C1 segment of cervical spinal cord (tissue), 14 donors: ENCODE data around the gene C4orf46.
"Not testable (repeated sequence)": the region's sequence is repeated elsewhere in the genome, so short reads cannot be mapped to it uniquely, and the experiment has no call there.

ENCODE experiments used
- DNase-seq, 14 donors: peaks; one replicate each; lab custom pipeline; 2025; lab: John Stamatoyannopoulos, UW

The C4orf46 gene

GRCh38 chr4:158671665-158671914 lies at the start of gene C4orf46:
Gene C4orf46, minus strand, starts transcription at chr4:158671887. Its CDS starts 86 bp downstream, at chr4:158671801.
- no peak for DNase-seq

- no peak for DNase-seq
These were observed 44.1 kb upstream of the C4orf46 start for GRCh38 chr4:158715802-158716201.

- DNase-seq, result no peak
These were observed 43.2 kb upstream of the C4orf46 start for GRCh38 chr4:158714937-158715336.

GRCh38 chr4:158712622-158713021 lies 40.9 kb upstream of the C4orf46 start:
- not testable (repeated sequence) for DNase-seq

- no peak for DNase-seq
These were observed 39.1 kb upstream of the C4orf46 start for GRCh38 chr4:158710814-158711213.

- DNase-seq, result no peak
These were observed 32.6 kb upstream of the C4orf46 start for GRCh38 chr4:158704274-158704673.

GRCh38 chr4:158688813-158689212 lies 17.1 kb upstream of the C4orf46 start:
- no peak for DNase-seq

GRCh38 chr4:158682066-158682465 lies 10.4 kb upstream of the C4orf46 start:
- no peak for DNase-seq

- DNase-seq, result no peak
These were observed 9.9 kb upstream of the C4orf46 start for GRCh38 chr4:158681629-158682028.

GRCh38 chr4:158678767-158679166 lies 7.1 kb upstream of the C4orf46 start:
- DNase-seq, result no peak

GRCh38 chr4:158676076-158676475 lies 4.4 kb upstream of the C4orf46 start:
- no peak for DNase-seq

DNA sequence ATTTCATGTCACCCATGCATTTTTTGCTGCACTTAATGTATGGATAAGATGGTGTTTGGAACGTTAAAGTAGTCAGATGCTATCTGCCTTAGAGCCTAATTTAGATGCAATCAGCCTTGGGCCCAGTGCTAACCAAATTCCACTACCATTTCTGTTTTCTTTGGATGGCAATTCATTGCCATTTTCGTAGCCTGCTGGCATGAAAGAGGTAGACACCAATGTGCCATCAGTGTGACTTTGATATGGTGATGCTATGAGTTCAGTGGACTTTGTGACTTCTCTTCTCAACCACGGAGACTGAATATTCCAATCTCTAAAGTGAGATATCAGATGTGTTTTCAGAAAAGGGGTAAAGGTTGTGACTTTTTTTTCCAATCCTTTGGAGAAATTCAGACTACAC lies 1.9 kb upstream of the C4orf46 start:
- no peak for DNase-seq

GRCh38 chr4:158671915-158672806 lies 474 bp upstream of the C4orf46 start, which contains the start of gene ETFDH:
Gene ETFDH, plus strand, starts transcription at chr4:158672296. Its CDS starts 161 bp downstream, at chr4:158672457.
- DNase-seq, result peak; percentile 93 to 100 (median 99)

GRCh38 chr4:158670975-158671664 lies 567 bp downstream of the C4orf46 start:
- DNase-seq, result peak in 11 of 14 donors; percentile 8 to 67 (median 43)

DNA sequence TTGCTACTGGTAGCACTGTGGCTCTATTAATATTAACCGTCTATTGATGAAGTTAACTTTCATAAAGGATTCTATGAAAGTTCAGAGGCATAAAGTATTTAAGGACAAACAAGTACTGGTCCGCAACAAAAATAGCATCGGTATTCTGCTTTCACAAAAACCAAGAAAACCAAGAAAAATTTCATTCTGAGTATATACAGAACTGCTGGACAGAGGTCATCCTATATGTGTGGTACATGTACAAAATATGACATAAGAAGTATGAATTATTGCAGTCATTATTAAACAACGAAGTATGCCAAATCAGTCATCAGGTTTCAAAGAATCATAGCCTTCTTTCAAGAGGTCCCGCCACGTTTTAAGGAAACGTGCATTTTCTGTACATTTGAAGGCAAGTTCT lies 2.4 kb downstream of the C4orf46 start:
- DNase-seq, result no peak

DNA sequence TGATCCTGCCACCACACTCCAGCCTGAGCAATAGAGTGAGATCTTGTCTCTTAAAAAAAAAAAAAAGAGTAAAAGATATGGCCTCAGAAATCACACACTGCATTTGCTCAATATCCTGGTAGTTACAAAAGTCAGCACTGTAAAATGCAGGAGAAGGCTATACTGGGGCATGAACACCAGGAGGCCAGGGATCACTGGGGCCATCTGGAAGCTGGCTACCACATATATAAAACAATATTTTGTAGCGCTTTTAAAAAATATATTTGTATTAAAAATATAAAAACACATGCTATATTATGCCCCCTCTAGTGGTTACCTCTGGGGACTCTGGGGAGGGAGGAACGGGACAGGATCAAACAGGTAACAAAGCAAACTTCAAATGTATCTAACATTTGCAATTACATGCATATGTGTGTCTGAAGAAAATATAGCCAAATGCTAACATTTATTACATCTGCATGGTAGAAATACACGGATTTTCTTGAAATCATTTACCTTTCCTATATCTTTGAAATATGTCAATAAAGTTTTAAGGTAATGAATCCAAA lies 4.0 kb downstream of the C4orf46 start:
- DNase-seq, result no peak

DNA sequence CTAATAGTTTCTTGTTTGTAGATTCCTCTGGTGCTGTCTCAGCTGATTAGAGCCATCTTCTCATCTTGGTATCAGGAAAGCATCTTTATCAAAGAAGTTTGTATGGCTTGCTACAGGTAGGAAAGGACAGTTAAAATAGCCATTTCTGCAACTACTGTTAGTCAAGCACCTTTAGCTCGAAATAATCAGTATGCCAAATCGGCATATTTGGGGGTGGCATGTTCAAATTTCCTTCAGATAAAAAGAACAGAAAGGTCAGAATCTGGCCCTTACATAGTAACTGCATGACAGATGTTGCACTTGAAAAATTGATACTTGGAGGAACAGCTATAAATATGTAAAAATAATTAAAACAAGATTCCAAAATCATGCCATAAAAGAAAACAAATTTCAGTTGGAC lies 4.8 kb downstream of the C4orf46 start:
- no peak for DNase-seq

- no peak for DNase-seq
These were observed 6.9 kb downstream of the C4orf46 start for GRCh38 chr4:158664806-158665205.

DNA sequence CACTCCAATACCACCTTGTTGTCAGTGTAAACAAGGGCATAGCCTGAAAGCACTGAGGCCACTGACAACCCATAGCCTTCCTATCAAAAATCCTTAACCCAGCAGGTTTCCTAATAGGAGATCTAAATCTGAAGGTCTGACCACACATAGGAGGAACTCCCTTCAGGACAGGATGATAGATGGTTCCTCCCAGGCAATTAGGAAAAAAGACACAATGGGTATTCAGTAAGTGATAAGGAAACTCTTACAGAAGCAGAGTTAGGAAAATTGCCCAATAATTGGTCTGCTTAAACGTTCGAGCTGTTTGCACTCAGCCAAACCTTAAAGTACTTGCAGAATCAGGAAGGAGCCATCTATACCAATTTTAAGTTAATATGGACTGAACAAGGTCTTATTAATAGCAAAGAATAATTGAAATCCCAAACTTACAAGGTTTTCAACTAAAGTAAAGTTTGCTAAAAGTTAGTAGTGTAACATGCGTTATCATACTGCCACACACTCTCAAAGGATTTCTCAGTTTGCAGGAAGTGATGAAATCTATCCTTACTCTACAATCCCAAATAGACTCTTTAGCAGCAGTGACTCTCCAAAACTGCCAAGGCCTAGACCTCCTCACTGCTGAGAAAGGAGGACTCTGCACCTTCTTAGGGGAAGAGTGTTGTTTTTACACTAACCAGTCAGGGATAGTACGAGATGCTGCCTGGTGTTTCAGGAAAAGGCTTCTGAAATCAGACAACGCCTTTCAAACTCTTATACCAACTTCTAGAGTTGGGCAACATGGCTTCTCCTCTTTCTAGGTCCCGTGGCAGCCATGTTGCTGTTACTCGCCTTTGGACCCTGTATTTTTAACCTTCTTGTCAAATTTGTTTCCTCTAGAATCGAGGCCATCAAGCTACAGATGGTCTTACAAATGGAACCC lies 7.7 kb downstream of the C4orf46 start:
- not testable (repeated sequence) for DNase-seq

DNA sequence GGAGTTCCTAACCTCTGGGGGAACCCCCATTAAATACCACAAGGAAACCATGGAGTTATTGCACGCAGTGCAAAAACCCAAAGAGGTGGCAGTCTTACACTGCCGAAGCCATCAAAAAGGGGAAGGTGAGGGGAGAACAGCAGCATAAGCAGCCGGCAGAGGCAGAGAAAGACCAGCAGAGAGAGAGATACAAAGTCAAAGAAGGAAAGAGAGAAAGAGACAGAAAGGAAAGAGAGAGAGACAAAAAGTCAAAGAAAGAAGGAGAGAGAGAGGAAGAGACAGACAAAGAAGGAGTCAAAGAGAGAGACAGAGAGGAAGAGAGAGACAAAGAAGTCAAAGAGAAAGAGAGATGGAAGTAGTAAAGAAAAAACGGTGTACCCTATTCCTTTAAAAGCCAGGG lies 8.4 kb downstream of the C4orf46 start:
- not testable (repeated sequence) for DNase-seq

DNA sequence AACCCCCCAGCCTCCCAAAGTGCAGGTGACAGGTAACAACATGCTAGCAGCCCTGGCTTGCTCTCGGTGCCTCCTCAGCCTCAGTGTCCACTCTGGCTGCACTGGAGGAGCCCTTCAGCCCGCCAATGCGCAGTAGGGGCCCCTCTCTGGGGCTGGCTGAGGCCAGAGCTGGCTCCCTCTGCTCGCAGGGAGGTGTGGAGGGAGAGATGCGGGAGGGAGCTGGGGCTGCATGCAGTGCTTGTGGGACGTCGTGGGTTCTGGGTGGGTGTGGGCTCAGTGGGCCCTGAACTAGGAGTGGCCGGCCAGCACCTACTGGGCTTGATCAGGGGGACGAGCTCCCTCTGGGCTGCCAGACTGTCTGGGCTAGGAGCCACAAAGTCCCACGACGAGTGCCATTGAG lies 14.4 kb downstream of the C4orf46 start:
- no peak for DNase-seq

DNA sequence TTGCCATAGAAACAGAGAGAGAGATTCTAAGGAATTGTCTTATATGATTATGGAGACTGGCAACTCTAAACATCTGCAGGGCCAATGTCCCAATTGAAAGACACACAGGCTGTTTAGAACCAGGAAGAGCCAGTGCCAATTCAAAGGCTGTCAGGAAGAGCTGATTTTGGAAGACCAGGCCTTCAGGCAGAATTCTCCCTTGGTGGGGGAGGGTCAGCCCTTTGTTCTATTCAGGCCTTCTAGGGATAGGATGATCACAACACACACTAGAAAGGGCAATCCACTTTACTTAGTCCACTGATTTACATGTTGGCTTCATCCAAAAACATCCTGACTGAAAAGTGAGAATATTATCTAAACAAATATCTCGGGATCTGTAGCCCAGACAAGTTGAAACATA lies 15.2 kb downstream of the C4orf46 start:
- no peak for DNase-seq
